ENCODE results near the gene CLDN7.

Gene CLDN7, protein sequence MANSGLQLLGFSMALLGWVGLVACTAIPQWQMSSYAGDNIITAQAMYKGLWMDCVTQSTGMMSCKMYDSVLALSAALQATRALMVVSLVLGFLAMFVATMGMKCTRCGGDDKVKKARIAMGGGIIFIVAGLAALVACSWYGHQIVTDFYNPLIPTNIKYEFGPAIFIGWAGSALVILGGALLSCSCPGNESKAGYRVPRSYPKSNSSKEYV

GRCh38 chr17:7262192-7262934, at the start of gene CLDN7:
CLDN7 (minus strand) TSS chr17:7262478; CDS start chr17:7262043, 435 bp downstream.
- DNase-seq (ENCODE audit: low read depth): no peak

DNA sequence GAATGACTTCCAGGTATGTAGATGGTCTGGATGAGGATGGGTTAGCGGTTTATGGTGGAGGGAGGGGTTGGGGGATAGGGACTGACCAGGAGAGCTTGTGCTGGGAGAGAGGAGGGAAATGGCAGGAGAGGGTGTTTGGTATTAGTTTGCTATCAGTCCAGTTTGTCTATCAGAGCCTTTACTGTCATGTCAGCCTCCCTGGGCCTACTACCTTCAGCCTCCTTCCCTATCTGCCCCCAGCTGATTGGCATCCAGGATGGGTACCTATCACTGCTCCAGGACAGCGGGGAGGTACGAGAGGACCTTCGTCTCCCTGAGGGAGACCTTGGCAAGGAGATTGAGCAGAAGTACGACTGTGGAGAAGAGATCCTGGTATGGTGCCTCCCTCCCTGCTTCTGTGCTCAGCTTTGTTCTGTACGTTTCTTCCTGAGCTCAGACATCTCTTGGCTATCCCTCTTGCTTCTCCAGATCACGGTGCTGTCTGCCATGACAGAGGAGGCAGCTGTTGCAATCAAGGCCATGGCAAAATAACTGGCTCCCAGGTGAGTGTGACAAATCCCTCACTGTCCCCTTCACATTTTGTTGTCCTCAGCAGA, 48.9 kb upstream of the CLDN7 start:
- DNase-seq (ENCODE audit: low read depth): no peak

DNA sequence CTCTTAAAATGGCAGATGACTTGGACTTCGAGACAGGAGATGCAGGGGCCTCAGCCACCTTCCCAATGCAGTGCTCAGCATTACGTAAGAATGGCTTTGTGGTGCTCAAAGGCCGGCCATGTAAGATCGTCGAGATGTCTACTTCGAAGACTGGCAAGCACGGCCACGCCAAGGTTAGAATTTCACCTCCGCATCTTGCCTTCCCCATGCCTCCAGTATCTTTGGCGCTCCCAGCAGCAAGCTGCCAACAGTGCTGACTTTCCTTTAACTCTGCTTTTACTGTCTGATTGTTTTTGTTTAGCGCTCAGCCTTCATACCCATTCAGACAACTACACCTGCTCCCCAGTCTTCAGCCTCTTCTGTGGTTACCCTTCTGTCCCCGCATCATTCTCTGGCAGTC, 47.4 kb upstream of the CLDN7 start:
- no peak for DNase-seq (ENCODE audit: low read depth)

DNA sequence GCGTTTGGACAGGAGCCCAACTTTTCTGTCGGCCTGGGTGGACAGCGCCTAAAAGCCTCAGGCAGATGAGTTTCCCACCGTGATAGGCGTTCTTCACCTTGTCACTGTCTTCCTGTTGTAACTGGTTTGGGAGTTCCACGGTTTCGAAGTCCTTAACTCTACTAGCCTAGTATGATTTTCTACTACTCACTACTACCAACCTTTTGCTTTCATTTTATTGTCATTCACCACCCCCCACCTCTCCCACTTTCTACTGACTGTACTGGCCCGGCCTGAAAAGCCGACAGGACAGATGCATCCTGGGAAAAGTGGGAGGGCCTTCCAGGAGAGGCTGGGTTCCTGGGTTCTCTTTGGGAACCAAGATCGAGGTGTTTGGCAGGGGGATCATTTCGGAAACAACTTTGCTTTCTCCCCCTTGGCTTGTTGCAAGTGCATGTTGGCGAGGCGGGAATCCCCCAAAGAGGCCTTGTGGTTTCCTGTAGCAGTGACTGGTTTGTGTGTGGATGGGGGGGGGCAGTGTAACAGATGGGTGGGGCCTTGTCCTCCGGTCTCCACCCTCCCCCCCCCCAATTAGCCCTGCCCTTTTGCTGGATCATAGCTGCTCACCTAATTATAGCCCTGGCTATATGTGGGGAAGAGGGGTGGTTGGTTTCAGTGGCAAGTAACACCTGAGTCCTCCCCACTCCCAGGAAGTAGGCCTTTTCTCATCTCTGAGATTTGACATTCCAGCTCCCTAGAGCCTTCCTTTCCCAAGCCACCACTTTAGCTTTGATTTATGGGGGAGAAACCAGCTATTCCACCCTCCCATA, 46.6 kb upstream of the CLDN7 start:
- DNase-seq (ENCODE audit: low read depth): peak; percentile 66

DNA sequence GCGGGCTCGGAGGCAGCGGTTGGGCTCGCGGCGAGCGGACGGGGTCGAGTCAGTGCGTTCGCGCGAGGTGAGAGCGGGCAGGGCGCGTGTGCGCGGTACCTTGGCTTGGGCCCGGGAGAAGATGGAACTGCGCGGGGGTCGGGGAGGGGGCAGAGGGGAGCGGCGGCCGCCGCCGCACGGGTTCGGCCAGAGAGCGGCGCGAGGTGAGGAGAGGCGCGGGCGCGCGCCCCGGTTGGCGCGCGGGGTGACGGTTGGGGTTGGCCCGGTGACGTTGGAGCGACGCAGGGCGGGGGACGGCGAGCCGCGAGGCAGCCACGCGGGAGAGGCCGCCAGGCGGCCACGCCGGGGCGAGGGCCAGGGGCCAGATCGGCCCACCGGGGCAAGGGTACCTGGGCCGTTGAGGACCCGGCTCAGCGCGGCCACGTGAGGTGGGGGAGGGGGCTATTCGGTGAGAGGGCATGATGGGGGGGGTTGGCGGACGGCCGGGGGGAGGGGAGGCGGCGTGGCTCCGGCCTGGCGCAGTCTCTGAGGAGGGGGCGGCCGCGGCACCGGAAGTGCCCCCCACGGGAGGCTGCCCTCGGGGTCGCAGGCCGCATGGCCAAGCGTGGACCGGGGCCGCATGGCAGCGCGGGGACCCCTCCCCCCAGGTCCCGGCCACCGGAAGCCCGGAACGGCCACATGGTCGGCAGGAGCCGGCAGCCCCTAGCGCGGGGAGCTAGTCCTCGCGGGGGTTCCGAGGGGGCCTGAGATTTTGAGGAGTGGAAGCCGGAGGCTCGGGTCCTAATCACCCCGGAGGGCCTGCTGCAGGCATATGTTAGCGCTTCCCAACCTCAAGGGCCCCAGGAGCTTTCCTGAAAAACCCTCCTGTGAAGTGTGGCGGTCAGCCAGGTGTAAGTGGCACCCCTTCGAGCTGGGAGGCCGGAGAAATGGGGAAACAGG, 45.7 kb upstream of the CLDN7 start:
- DNase-seq (ENCODE audit: low read depth): no peak

DNA sequence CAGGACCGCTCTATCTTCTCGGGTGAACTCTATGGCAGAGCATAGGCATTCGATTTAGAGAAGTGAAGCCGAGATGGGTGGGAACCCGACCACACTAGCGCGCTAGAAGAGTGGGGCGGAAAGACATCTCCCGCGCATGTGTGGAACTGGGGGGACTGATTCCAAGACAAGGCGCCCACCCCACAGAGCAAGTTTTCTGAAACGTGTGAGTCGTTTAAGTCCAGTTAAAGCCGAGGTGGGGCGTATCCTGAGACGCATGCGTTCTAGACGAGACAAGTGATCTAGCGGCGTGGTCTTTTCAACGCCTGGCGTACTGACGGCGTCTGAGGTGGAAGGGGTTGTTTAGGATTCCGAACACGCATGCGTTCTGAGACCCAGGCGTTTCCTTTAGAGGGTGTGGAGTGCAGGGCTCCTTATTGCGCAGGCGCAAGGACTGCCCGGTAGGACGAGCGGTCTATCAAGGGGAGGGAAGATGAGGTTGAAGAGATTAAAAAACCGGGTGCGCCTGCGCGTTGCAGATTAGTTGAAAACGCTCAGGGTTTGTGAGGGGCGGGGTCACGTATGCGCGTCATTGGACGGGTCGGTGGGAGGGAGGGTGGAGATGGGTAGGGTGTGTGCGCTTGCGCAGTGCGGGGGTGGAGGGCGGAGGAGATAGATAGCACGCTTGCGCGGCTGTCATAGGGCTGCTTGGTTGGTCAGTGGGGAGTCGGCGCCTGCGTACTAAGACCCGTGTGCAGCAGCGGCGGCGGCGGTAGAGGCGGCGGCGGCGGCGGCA, 44.8 kb upstream of the CLDN7 start, which contains the start of gene EIF5A:
TSS of gene EIF5A (plus strand) at position 718 of the 775 bp plus-strand sequence. CDS start 2,008 bp downstream, outside the sequence.
- peak; percentile 100 for DNase-seq (ENCODE audit: low read depth)

DNA sequence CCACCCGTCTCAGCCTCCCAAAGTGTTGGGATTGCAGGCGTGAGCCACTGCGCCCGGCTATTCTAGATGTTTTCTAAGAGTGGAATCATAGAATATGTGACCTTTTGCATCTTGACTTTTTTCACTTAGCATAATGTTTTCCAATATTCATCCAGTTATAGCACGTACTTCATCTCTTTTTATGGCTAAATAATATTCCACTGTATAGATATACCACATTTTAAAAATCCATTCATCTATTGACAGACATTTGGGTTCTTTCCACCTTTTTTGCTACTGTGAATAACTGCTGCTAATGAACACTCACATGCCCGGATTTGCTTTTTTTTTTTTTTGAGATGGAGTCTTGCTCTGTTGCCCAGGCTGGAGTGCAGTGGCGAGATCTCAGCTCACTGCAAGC, 41.9 kb upstream of the CLDN7 start:
- no peak for DNase-seq (ENCODE audit: low read depth)

- DNase-seq (ENCODE audit: low read depth): peak; percentile 38
Observed at GRCh38 chr17:7296189-7296861, 34.0 kb upstream of the CLDN7 start.

GRCh38 chr17:7295230-7296180, 33.2 kb upstream of the CLDN7 start:
- no peak for DNase-seq (ENCODE audit: low read depth)

GRCh38 chr17:7294614-7295153, 32.4 kb upstream of the CLDN7 start, which contains the start of gene YBX2:
YBX2 (minus strand) TSS chr17:7294639; CDS start chr17:7294500, 139 bp downstream.
- DNase-seq (ENCODE audit: low read depth): peak; percentile 40

DNA sequence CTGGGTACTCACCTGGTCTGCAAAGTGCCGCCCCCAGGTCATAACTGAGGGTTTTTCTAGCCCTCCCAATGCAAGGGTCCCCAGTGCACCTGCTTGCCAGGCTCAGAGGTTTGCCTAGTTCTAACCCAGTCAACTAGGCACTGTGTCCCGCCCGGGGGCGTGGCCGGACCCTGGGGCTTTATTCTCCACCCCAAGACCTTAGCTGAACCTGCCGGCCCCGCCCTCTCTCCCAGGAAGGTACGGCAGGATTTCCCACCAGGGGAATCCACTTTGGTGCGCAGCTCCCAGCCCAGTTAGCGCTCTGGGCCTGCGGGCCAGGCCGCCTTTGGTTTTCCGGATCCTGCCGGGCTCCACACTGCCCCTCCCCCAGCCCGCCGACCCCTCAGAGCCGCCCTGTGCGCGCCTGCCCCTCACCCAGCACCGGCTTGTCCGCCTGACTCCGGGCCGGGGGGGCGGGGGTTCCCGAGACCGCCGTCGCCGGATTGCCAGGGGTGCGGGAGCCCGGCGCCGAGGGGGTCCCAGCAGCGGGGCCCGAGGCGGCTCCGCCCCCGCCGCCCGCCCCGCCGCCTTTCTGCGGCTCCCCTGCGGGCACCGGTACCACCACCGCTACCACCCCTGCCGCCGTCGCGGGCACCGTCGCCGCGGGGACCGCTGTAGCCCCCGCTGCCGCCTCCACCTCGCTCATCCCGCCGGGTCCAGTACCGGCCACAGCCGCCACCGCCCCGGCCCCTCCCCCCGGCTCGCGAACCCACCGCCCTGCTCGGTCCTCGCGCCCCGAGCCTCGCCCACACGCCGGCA, 31.7 kb upstream of the CLDN7 start:
- no peak for DNase-seq (ENCODE audit: low read depth)

- no peak for DNase-seq (ENCODE audit: low read depth)
Observed at GRCh38 chr17:7293159-7293558, 30.9 kb upstream of the CLDN7 start.

DNA sequence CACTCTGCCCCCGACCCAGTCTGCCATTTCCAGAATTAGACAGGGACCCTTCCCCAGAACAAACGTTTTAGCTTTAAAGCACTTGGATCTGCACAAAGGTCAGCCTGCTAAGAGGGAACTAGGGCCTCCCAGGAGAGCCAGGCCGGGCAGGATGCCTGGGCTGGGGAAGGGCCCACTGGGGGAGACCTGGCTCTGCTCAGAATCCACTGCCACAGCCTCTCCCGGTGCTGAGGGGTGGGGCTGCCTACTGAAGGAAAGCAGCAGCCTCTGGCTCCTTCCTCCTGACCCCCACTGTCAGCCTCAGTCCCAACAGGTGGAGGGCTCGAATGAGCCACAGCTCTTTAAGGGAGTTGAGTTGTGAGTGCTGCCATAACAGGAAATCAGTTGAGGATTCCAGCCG, 30.5 kb upstream of the CLDN7 start:
- DNase-seq (ENCODE audit: low read depth): no peak

DNA sequence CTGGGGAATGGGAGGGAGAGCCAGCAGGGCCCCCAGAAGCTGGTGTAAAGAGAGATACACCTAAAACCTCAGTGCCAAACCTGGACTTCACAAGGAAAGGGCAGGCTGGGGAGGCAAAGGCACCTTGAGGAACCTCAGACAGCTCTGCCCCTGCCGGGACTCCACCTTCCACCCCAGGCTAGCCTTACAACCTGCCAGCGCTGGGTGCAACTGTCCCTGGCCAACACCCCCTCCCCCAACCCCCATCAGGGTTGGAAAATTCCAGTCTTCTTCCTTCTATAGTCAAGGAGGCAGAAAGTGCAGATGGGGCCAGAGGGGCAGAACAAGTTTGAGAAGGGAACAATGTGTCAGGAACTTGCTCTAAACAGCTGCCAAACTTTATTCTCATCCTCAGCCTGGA, 29.9 kb upstream of the CLDN7 start:
- no peak for DNase-seq (ENCODE audit: low read depth)

DNA sequence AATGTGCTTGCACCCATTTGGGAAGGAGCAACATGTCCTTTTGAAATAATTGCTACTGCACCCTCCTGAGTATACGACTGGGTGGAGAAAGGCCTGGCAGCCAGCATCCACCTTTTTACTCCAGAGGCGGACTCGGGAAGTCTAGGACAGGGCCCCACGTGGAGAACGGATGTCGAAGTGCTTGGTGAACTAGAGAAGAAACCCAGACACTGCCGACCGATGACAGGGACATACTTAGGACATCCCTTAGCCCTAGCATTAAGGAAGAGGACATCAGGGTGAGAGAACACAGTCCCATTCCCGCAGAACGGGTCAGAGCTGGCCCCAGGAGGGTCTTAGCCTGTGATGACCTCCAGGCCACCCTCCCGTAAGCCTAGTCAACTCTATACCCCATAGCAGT, 28.4 kb upstream of the CLDN7 start:
- DNase-seq (ENCODE audit: low read depth): no peak

- no peak for DNase-seq (ENCODE audit: low read depth)
Observed at GRCh38 chr17:7290166-7290565, 27.9 kb upstream of the CLDN7 start.

DNA sequence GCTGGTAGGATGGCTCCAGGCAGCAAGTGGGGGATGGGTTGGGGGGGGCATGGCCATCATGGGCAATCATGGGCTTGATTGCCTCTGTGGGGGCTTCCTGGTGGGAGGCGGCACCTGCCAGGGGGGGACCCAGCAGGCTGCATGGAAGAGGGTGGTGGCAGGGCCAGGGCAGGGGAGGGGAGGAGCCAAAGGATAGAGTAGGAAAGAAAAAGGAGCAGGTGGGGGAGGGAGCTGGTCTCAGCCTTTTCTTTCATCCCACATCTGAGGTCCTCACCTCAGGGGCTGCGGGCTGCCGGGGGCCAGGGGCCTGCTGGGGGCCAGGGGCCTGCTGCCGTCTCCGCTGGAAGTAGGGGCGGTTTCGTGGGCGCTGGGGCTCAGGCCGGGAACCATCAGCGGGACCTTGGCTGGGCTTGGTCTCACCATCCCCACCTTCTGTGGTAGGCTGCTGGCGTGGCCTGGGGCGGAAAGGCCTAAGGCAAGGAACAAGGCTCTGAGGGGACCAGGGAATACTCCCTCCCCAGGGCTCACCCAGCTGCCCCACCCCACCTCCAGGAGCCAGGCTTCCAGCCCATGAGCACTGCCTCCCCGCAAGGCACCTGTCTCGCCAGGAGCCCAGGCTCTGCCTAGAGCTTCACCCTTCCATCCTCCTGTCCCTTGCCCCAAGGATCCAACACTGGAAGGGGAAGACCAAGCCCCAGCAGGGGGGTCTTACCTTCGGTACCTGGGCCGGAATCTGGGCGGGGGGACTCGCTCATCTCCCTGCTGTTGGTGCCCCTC, 27.2 kb upstream of the CLDN7 start:
- DNase-seq (ENCODE audit: low read depth): no peak

All from stimulated activated CD8-positive, alpha-beta memory T cell treated with anti-CD3 and anti-CD28 coated beads, Interleukin-7, amount 100 ng/mL, for 24 hours (primary cell).